ENCODE measurements around the gene CKMT2.
"Not testable (repeated sequence)": the region's sequence is repeated elsewhere in the genome, so short reads cannot be mapped to it uniquely, and the experiment has no call there.

GRCh38 chr5:81262796-81263195, 29.7 kb downstream of the CKMT2 start:
- not testable (repeated sequence) for TF ChIP-seq CREB1 (CRISPR knock-in tag; IDR thresholded peaks at IDR 0.05; ENCODE audit: low read depth); EZH2phosphoT487 (IDR thresholded peaks at IDR 0.05; ENCODE audit: unreplicated experiment)

Data from GM23338 (cell line).